Smooth muscle cell (in vitro differentiated cells): Measurements from ENCODE around the gene BMAL1. TPM values are rescaled to one million over a fixed set of nuclear protein-coding genes. Genes with fewer than 3 reads are reported as not detected.

ENCODE experiments used
- DNase-seq: peaks from one replicate; lab custom pipeline; 2025; ENCODE audit not compliant: unreplicated experiment; lab: John Stamatoyannopoulos, UW
- H2AFZ ChIP-seq: fragments of 200-600 bp; sonication (generic); 2 replicates; pipeline ENCODE4 v1.6.0; 2016; ENCODE audit warnings: antibody characterized with exemption, low read depth, mild to moderate bottlenecking
- H3F3A ChIP-seq: fragments of 200-600 bp; sonication (generic); 2 replicates; pipeline ENCODE4 v1.6.0; 2017; ENCODE audit warnings: antibody characterized with exemption, low read depth
- H3K27ac ChIP-seq: fragments of 200-600 bp; sonication (generic); 2 replicates; pipeline ENCODE4 v1.5.1; 2016; ENCODE audit warnings: low read depth, mild to moderate bottlenecking
- H3K27me3 ChIP-seq: fragments of 200-600 bp; sonication (generic); 2 replicates; pipeline ENCODE4 v1.6.1; 2016; ENCODE audit warnings: low read depth, mild to moderate bottlenecking
- H3K36me3 ChIP-seq: fragments of 200-600 bp; sonication (generic); 2 replicates; pipeline ENCODE4 v1.5.1; 2016; ENCODE audit warnings: low read depth
- H3K4me1 ChIP-seq: fragments of 200-600 bp; sonication (generic); 2 replicates; pipeline ENCODE4 v1.5.1; 2016; ENCODE audit warnings: low read depth
- H3K4me2 ChIP-seq: fragments of 200-600 bp; sonication (generic); 2 replicates; pipeline ENCODE4 v1.6.0; 2016; ENCODE audit warnings: mild to moderate bottlenecking
- H3K4me3 ChIP-seq: fragments of 200-600 bp; sonication (generic); 2 replicates; pipeline ENCODE4 v1.5.1; 2016; ENCODE audit warnings: mild to moderate bottlenecking
- H3K79me2 ChIP-seq: fragments of 200-600 bp; sonication (generic); 2 replicates; pipeline ENCODE4 v1.6.0; 2016; ENCODE audit warnings: low read depth, mild to moderate bottlenecking
- H3K9ac ChIP-seq: fragments of 200-600 bp; sonication (generic); 2 replicates; pipeline ENCODE4 v1.6.0; 2016; ENCODE audit warnings: low read depth
- H3K9me3 ChIP-seq: fragments of 200-600 bp; sonication (generic); replicated peaks from 2 replicates; pipeline ENCODE4 v1.5.1; 2016; ENCODE audit warnings: low read depth
- H4K20me1 ChIP-seq: fragments of 200-600 bp; sonication (generic); 2 replicates; pipeline ENCODE4 v1.6.0; 2016; ENCODE audit warnings: low read depth
- CTCF ChIP-seq: fragments of 200-600 bp; sonication (generic); IDR thresholded peaks from 2 replicates; pipeline ENCODE4 v1.5.1; 2017; ENCODE audit warnings: borderline replicate concordance, mild to moderate bottlenecking, antibody characterized with exemption; ENCODE audit not compliant: insufficient read depth, poor library complexity, severe bottlenecking
- WGBS: methylation state at CpG from one replicate; pipeline ENCODE4 v1.1.7; 2016; ENCODE audit warnings: low lambda C conversion rate; 5-methylcytosine and 5-hydroxymethylcytosine counted together
- polyA plus RNA-seq: library from polyadenylated mRNA; unstranded; fragments of >200 nt; fragmentation: Nextera tagmentation; extraction: Ambion mirVana; gene quantifications from 2 replicates; pipeline ENCODE4 v1.2.1, GENCODE V29; 2016
- total RNA-seq: library from RNA; depleted of rRNA; stranded (reverse); fragments of >200 nt; gene quantifications from 2 replicates; pipeline ENCODE4 v1.2.3, GENCODE V29; 2014

The BMAL1 gene
- total and polyA plus RNA-seq, 2 experiments from 2014 or later = 9.9 to 24.5 TPM

- no peak overlapping the region for H3K27ac ChIP-seq
- DNase-seq = no peak
- no peak overlapping the region for H3K4me3 ChIP-seq
- peaks cover 35% of the 10 kb centered on the region for H4K20me1 ChIP-seq
- H2AFZ ChIP-seq = no peak overlapping the region
- no peak for TF ChIP-seq CTCF
- H3K36me3 ChIP-seq = peaks cover 3% of the 10 kb centered on the region
- peaks cover 71% of the 10 kb centered on the region for H3K79me2 ChIP-seq
- H3K4me1 ChIP-seq = peaks cover 7% of the 10 kb centered on the region
- H3K27me3 ChIP-seq = no peaks in the 10 kb centered on the region
- H3K4me2 ChIP-seq = no peak overlapping the region
- H3K9ac ChIP-seq = no peak overlapping the region
- no peaks in the 10 kb centered on the region for H3F3A ChIP-seq
- peaks cover 7% of the 10 kb centered on the region for H3K9me3 ChIP-seq
Measured at GRCh38 chr11:13427440-13427839, 149.8 kb downstream of the BMAL1 start.

- H3K36me3 ChIP-seq = peaks cover 3% of the 10 kb centered on the region
- no peaks in the 10 kb centered on the region for H3K27me3 ChIP-seq
- H3F3A ChIP-seq = no peaks in the 10 kb centered on the region
- no peak overlapping the region for H3K9ac ChIP-seq
- H3K4me2 ChIP-seq = no peak overlapping the region
- DNase-seq = no peak
- H4K20me1 ChIP-seq = peaks cover 29% of the 10 kb centered on the region
- H2AFZ ChIP-seq = no peak overlapping the region
- peaks cover 7% of the 10 kb centered on the region for H3K4me1 ChIP-seq
- H3K79me2 ChIP-seq = peaks cover 67% of the 10 kb centered on the region
- H3K27ac ChIP-seq = no peak overlapping the region
- WGBS = 100% methylated on average over 1 of the region's 1 CpG
- peaks cover 7% of the 10 kb centered on the region for H3K9me3 ChIP-seq
- TF ChIP-seq CTCF = no peak
- no peak overlapping the region for H3K4me3 ChIP-seq
Measured at GRCh38 chr11:13429288-13429687, 151.7 kb downstream of the BMAL1 start.

GRCh38 chr11:13429836-13430235 is 152.2 kb downstream of the BMAL1 start:
- Histone ChIP-seq H2AFZ (no peak overlapping the region), H3K4me1 (peaks cover 7% of the 10 kb centered on the region), H3K27ac (no peak overlapping the region), H3K4me2 (no peak overlapping the region), H3K79me2 (peaks cover 61% of the 10 kb centered on the region), H3K27me3 (no peaks in the 10 kb centered on the region), H3K9ac (no peak overlapping the region), H3K4me3 (no peak overlapping the region), H3K9me3 (peaks cover 7% of the 10 kb centered on the region), H3F3A (no peaks in the 10 kb centered on the region), H4K20me1 (peaks cover 29% of the 10 kb centered on the region), H3K36me3 (peaks cover 3% of the 10 kb centered on the region)
- WGBS = 95% methylated on average over 3 of the region's 3 CpGs
- no peak for TF ChIP-seq CTCF
- DNase-seq = no peak

- Histone ChIP-seq H3K4me1 (no peaks in the 10 kb centered on the region), H3F3A (no peaks in the 10 kb centered on the region), H3K4me3 (no peak overlapping the region), H3K9me3 (no peaks in the 10 kb centered on the region), H3K4me2 (no peak overlapping the region), H3K9ac (no peak overlapping the region), H3K79me2 (peaks cover 42% of the 10 kb centered on the region), H4K20me1 (peaks cover 30% of the 10 kb centered on the region), H3K27me3 (no peaks in the 10 kb centered on the region), H2AFZ (no peak overlapping the region), H3K36me3 (no peaks in the 10 kb centered on the region), H3K27ac (no peak overlapping the region)
- WGBS = 100% methylated on average over 2 of the region's 2 CpGs
- TF ChIP-seq CTCF = no peak
- no peak for DNase-seq
Measured at GRCh38 chr11:13433437-13433836, 155.8 kb downstream of the BMAL1 start.
